ENCODE measurements around the gene PDLIM7. TPM values are rescaled to one million over a fixed set of nuclear protein-coding genes. Genes with fewer than 3 reads are reported as not detected.

PDLIM7 gene
- total and polyA plus RNA-seq, 2 of the 8 experiments (the other 6 are each of a cell fraction or from before 2014, with no cell fraction given), result 67.3 to 94.2 TPM

- no peak for FAIRE-seq
- CTCF ChIA-PET (ENCODE audit: partially characterized antibody), result interaction anchor here (0.6 to 3.1 kb wide), 9 partner anchors 8 to 583 kb away, joined by 3 to 14 read pairs (median 3); partner anchors contain the start of gene TMED9
- no peak overlapping the region for H2AFZ ChIP-seq (ENCODE audit: low read length)
Observed at GRCh38 chr5:177537389-177538361, 40.3 kb upstream of the PDLIM7 start.

More at GRCh38 chr5:177537389-177538361, 40.3 kb upstream of the PDLIM7 start:
- no peak overlapping the region for H3K56ac ChIP-seq (replicated peaks; ENCODE audit: insufficient read length, low read depth, low read length)
- no peak overlapping the region for H4K91ac ChIP-seq (replicated peaks; ENCODE audit: insufficient read length, low read length)
- 0 out of 2 replicates have a peak overlapping the region, but pooled peaks have one; percentile 45 for H4K8ac ChIP-seq (ENCODE audit: extremely low read depth, insufficient read depth, low read length)
- H3K18ac ChIP-seq (ENCODE audit: extremely low read depth, low read length), result no peak overlapping the region
- H4K20me1 ChIP-seq (replicated peaks in 1 of 2; ENCODE audit: control insufficient read depth in 1 of 2, insufficient read depth in 2 of 2, low read length in 2 of 2), result peaks cover 3 to 24% of the 10 kb centered on the region in 2 experiments
- POLR2A ChIA-PET (ENCODE audit: partially characterized antibody), result interaction anchor here (0.6 to 2.3 kb wide), 12 partner anchors 10 to 77 kb away, joined by 3 to 7 read pairs (median 4); partner anchors contain the start of gene PDLIM7
- H2BK12ac ChIP-seq (ENCODE audit: low read depth, low read length), result no peak overlapping the region
- H2AK5ac ChIP-seq (ENCODE audit: low read depth, low read length), result no peak overlapping the region
- DNase-seq (ENCODE audit: low read depth in 1 of 2, low spot score in 2 of 2), result no peak
- no peaks in the 10 kb centered on the region for H3K9me3 ChIP-seq (ENCODE audit: insufficient read depth in 2 of 2, low read depth in 1 of 2, low read length in 1 of 2)
- no peak overlapping the region for H3K4me2 ChIP-seq (ENCODE audit: insufficient read depth in 1 of 2, low read depth in 2 of 2, low read length in 2 of 2)
- no peak overlapping the region for H2BK5ac ChIP-seq (ENCODE audit: low read depth, low read length)
- no peaks in the 10 kb centered on the region for H3K23me2 ChIP-seq (ENCODE audit: low read depth, low read length)
- H3K79me1 ChIP-seq (ENCODE audit: low read depth, low read length), result peaks cover 17% of the 10 kb centered on the region
- no peak overlapping the region; a peak in 1 of 7 replicates for H3K9ac ChIP-seq (replicated peaks in 1 of 4; ENCODE audit: extremely low read depth in 1 of 4, low read depth in 3 of 4, low read length in 3 of 4)
- H3K79me2 ChIP-seq (ENCODE audit: control insufficient read depth in 1 of 2, insufficient read depth in 2 of 2, low read length in 2 of 2), result peaks cover 0 to 26% of the 10 kb centered on the region in 2 experiments; a peak in 2 of 4 replicates
- WGBS, 2 experiments (ENCODE audit: extremely low coverage in 1 of 2, insufficient coverage in 1 of 2, insufficient read length in 1 of 2, insufficient replicate concordance in 2 of 2, low coverage in 1 of 2, low lambda C conversion rate in 2 of 2, missing lambda C conversion rate in 1 of 2), result 84% methylated on average over 15 of the region's 15 CpGs; no CpG with 5 or more reads in 1 of the 2 experiments
- no peak overlapping the region for H2BK120ac ChIP-seq (replicated peaks; ENCODE audit: low read depth, low read length)
- no peak overlapping the region for H2BK20ac ChIP-seq (ENCODE audit: low read length)
- no peak overlapping the region for H3K4ac ChIP-seq (replicated peaks; ENCODE audit: insufficient read length, low read depth, low read length)
- H3K27me3 ChIP-seq (replicated peaks in 1 of 4; ENCODE audit: control insufficient read depth in 3 of 4, extremely low read depth in 1 of 4, insufficient read depth in 3 of 4, low read length in 3 of 4), result no peaks in the 10 kb centered on the region
- H3K4me3 ChIP-seq (ENCODE audit: extremely low read depth in 1 of 4, insufficient read depth in 2 of 4, low read depth in 3 of 4, low read length in 4 of 4), result no peak overlapping the region
- peaks cover 5 to 51% (median 24%) of the 10 kb centered on the region in 4 experiments; a peak in 7 of 8 replicates for H3K36me3 ChIP-seq (ENCODE audit: control insufficient read depth in 2 of 4, insufficient read depth in 4 of 4, low read length in 3 of 4)
- 0 out of 2 replicates have a peak overlapping the region, but pooled peaks have one; percentile 11 for H3K27ac ChIP-seq (ENCODE audit: low read depth, low read length)
- H3K14ac ChIP-seq (ENCODE audit: insufficient read length), result no peak overlapping the region
- no peak overlapping the region for H3K23ac ChIP-seq (ENCODE audit: insufficient read length)
- H2BK15ac ChIP-seq (ENCODE audit: low read length), result no peak overlapping the region
- no peak overlapping the region for H4K5ac ChIP-seq (ENCODE audit: insufficient read length, low read depth, low read length)
- 0 out of 7 replicates have a peak, but pooled peaks cover 0 to 3% (median 0%) of the 10 kb centered on the region in 4 experiments for H3K4me1 ChIP-seq (replicated peaks in 1 of 4; ENCODE audit: control insufficient read depth in 3 of 4, insufficient read depth in 4 of 4, low read length in 3 of 4)
- TF ChIP-seq RBBP5 (IDR thresholded peaks at IDR 0.05; ENCODE audit: borderline replicate concordance, low read depth, low read length) (0 out of 2 replicates have a peak, but pooled peaks have one; percentile 31), HDAC6 (IDR thresholded peaks at IDR 0.05; ENCODE audit: low read depth, low read length) (no peak), JUND (IDR thresholded peaks at IDR 0.05; ENCODE audit: low read length) (no peak), TAF7 (optimal IDR thresholded peaks at IDR 0.05; ENCODE audit: borderline replicate concordance, low read depth, low read length) (no peak), CREB1 (IDR thresholded peaks at IDR 0.05) (no peak), NANOG (IDR thresholded peaks at IDR 0.05; ENCODE audit: insufficient read depth, low read depth, low read length, poor library complexity, severe bottlenecking) (no peak), BRCA1 (IDR thresholded peaks at IDR 0.05; ENCODE audit: low read depth, low read length) (no peak), TEAD4 (IDR thresholded peaks at IDR 0.05; ENCODE audit: low read depth, low read length) (peak; percentile 82), RXRA (IDR thresholded peaks at IDR 0.05; ENCODE audit: insufficient read depth, low read depth, low read length) (no peak), SP1 (IDR thresholded peaks at IDR 0.05; ENCODE audit: low read depth, low read length) (no peak)

Data from H1 (cell line).